ENCODE data around the gene ZDHHC8.

DNA sequence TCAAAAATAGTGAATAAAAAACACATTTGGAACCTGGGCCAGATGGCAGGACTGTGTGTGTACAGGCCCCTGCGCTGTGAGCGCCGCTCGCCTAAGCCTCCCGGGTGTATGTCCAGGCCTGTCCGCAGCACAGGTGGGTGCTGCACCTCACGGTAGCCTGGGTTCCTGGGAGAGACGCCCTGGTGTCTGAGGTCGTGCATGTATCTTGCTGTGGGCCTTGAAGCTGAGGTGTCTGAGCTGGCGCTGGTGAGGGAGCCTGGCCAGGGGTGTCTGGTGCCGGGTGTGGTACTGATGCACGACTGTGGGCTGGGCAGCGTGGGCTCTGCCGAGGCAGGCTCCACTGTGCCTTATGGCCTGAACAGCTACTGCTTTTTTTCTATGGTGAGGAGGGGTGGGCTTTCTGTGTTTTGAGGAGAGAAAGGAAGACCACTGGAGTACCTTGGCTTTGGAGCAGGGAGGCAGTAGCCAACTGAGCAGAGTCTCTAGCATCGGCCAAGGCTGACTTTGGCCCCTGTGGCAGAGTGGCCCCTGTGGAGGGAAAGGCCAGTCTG, 4.2 kb upstream of the ZDHHC8 start:
- TF ChIP-seq, protein P1, sequence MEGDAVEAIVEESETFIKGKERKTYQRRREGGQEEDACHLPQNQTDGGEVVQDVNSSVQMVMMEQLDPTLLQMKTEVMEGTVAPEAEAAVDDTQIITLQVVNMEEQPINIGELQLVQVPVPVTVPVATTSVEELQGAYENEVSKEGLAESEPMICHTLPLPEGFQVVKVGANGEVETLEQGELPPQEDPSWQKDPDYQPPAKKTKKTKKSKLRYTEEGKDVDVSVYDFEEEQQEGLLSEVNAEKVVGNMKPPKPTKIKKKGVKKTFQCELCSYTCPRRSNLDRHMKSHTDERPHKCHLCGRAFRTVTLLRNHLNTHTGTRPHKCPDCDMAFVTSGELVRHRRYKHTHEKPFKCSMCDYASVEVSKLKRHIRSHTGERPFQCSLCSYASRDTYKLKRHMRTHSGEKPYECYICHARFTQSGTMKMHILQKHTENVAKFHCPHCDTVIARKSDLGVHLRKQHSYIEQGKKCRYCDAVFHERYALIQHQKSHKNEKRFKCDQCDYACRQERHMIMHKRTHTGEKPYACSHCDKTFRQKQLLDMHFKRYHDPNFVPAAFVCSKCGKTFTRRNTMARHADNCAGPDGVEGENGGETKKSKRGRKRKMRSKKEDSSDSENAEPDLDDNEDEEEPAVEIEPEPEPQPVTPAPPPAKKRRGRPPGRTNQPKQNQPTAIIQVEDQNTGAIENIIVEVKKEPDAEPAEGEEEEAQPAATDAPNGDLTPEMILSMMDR (IDR thresholded peaks at IDR 0.05; ENCODE audit: low read depth, low read length, poor library complexity, severe bottlenecking): no peak
- TF ChIP-seq EZH2phosphoT487 (IDR thresholded peaks at IDR 0.05; ENCODE audit: borderline replicate concordance, low read length): no peak

Data from DOHH2 (cell line).